Parathyroid adenoma (tissue), 2 donors: ENCODE measurements around the gene SATB2.

Experiments used
- H2AFZ ChIP-seq: fragments of 300-600 bp; sonication (generic); one replicate; pipeline ENCODE4 v1.7.0; 2017; ENCODE audit warnings: antibody characterized with exemption, mild to moderate bottlenecking
- H3K27ac ChIP-seq: fragments of 300-600 bp; sonication (generic); one replicate; pipeline ENCODE4 v1.7.0; 2017
- H3K27me3 ChIP-seq: fragments of 300-600 bp; sonication (generic); one replicate; pipeline ENCODE4 v1.7.0; 2017; ENCODE audit warnings: low read length; ENCODE audit not compliant: control insufficient read depth, insufficient read depth
- H3K36me3 ChIP-seq: fragments of 300-600 bp; sonication (generic); one replicate; pipeline ENCODE4 v1.7.0; 2017; ENCODE audit warnings: low read length; ENCODE audit not compliant: control insufficient read depth, insufficient read depth
- H3K4me1 ChIP-seq: fragments of 300-600 bp; sonication (generic); one replicate; pipeline ENCODE4 v1.7.0; 2017; ENCODE audit warnings: control low read depth
- H3K4me2 ChIP-seq: fragments of 300-600 bp; sonication (generic); one replicate; pipeline ENCODE4 v1.7.0; 2017; ENCODE audit warnings: low read length
- H3K4me3 ChIP-seq: fragments of 300-600 bp; sonication (generic); one replicate; pipeline ENCODE4 v1.7.0; 2017; ENCODE audit warnings: low read depth, low read length
- H3K79me2 ChIP-seq: fragments of 300-600 bp; sonication (generic); one replicate; pipeline ENCODE4 v1.7.0; 2017; ENCODE audit warnings: control low read depth
- H3K9ac ChIP-seq: fragments of 300-600 bp; sonication (generic); one replicate; pipeline ENCODE4 v1.7.0; 2017; ENCODE audit warnings: mild to moderate bottlenecking
- H3K9me3 ChIP-seq: fragments of 300-600 bp; sonication (generic); one replicate; pipeline ENCODE4 v1.7.0; 2017; ENCODE audit warnings: low read length; ENCODE audit not compliant: control insufficient read depth
- TF ChIP-seq, protein P1 (sequence below): fragments of 300-600 bp; sonication (generic); IDR thresholded peaks from one replicate; pipeline ENCODE4 v1.7.0; 2017; ENCODE audit warnings: antibody characterized with exemption, mild to moderate bottlenecking
- donor health status: primary hyperparathyroidism.

SATB2 gene

GRCh38 chr2:199463708-199464605, 6.2 kb upstream of the SATB2 start:
- TF ChIP-seq, protein P1, sequence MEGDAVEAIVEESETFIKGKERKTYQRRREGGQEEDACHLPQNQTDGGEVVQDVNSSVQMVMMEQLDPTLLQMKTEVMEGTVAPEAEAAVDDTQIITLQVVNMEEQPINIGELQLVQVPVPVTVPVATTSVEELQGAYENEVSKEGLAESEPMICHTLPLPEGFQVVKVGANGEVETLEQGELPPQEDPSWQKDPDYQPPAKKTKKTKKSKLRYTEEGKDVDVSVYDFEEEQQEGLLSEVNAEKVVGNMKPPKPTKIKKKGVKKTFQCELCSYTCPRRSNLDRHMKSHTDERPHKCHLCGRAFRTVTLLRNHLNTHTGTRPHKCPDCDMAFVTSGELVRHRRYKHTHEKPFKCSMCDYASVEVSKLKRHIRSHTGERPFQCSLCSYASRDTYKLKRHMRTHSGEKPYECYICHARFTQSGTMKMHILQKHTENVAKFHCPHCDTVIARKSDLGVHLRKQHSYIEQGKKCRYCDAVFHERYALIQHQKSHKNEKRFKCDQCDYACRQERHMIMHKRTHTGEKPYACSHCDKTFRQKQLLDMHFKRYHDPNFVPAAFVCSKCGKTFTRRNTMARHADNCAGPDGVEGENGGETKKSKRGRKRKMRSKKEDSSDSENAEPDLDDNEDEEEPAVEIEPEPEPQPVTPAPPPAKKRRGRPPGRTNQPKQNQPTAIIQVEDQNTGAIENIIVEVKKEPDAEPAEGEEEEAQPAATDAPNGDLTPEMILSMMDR, result no peak
- Histone ChIP-seq H3K27me3 (peaks cover 34% of the 10 kb centered on the region), H3K27ac (no peak overlapping the region), H3K4me3 (no peak overlapping the region), H2AFZ (peak overlapping the region; percentile 17), H3K36me3 (no peaks in the 10 kb centered on the region), H3K79me2 (no peaks in the 10 kb centered on the region), H3K4me1 (no peaks in the 10 kb centered on the region), H3K9me3 (peaks cover 7% of the 10 kb centered on the region), H3K9ac (no peak overlapping the region), H3K4me2 (peak overlapping the region; percentile 57)

GRCh38 chr2:199462956-199463692, 5.4 kb upstream of the SATB2 start:
- peaks cover 7% of the 10 kb centered on the region for H3K9me3 ChIP-seq
- peak overlapping the region; percentile 57 for H3K4me2 ChIP-seq
- H3K27ac ChIP-seq, result no peak overlapping the region
- no peak overlapping the region for H3K9ac ChIP-seq
- H3K36me3 ChIP-seq, result no peaks in the 10 kb centered on the region
- TF ChIP-seq, protein P1, result peak; percentile 32
- H3K79me2 ChIP-seq, result no peaks in the 10 kb centered on the region
- no peak overlapping the region for H3K4me3 ChIP-seq
- peak overlapping the region; percentile 40 for H2AFZ ChIP-seq
- H3K27me3 ChIP-seq, result peaks cover 31% of the 10 kb centered on the region
- no peaks in the 10 kb centered on the region for H3K4me1 ChIP-seq

- Histone ChIP-seq H3K27me3 (peaks cover 30% of the 10 kb centered on the region), H3K27ac (no peak overlapping the region), H3K4me3 (no peak overlapping the region), H3K4me2 (no peak overlapping the region), H3K4me1 (no peaks in the 10 kb centered on the region), H3K9me3 (peaks cover 7% of the 10 kb centered on the region), H2AFZ (no peak overlapping the region), H3K36me3 (no peaks in the 10 kb centered on the region), H3K79me2 (no peaks in the 10 kb centered on the region), H3K9ac (no peak overlapping the region)
- TF ChIP-seq, protein P1, result no peak
Observed at GRCh38 chr2:199462347-199462955, 4.7 kb upstream of the SATB2 start.

GRCh38 chr2:199461711-199462346, 4.1 kb upstream of the SATB2 start:
- peaks cover 24% of the 10 kb centered on the region for H3K27me3 ChIP-seq
- peaks cover 7% of the 10 kb centered on the region for H3K9me3 ChIP-seq
- no peak overlapping the region for H3K9ac ChIP-seq
- H2AFZ ChIP-seq, result no peak overlapping the region
- no peaks in the 10 kb centered on the region for H3K4me1 ChIP-seq
- H3K79me2 ChIP-seq, result no peaks in the 10 kb centered on the region
- H3K4me2 ChIP-seq, result no peak overlapping the region
- H3K27ac ChIP-seq, result no peak overlapping the region
- H3K4me3 ChIP-seq, result peak overlapping the region; percentile 9
- TF ChIP-seq, protein P1, result no peak
- no peaks in the 10 kb centered on the region for H3K36me3 ChIP-seq
